GM12865 (cell line): ENCODE data around the gene MAPK1.
"Not testable (repeated sequence)": the region's sequence is repeated elsewhere in the genome, so short reads cannot be mapped to it uniquely, and the experiment has no call there.

ENCODE experiments used
- DNase-seq: peaks from one replicate; pipeline ENCODE4 v3.0.0; 2010; ENCODE audit warnings: low read depth
- H3K4me3 ChIP-seq: 2 replicates; pipeline ENCODE4 v1.5.1; 2011; ENCODE audit warnings: mild to moderate bottlenecking, low read depth, low read length, control low read depth
- CTCF ChIP-seq: IDR thresholded peaks from 2 replicates; pipeline ENCODE4 v1.5.1; 2011; ENCODE audit warnings: low read length, control low read depth, low read depth, inconsistent platforms; ENCODE audit not compliant: insufficient read depth; ENCODE audit errors: missing control alignments

Gene MAPK1

DNA sequence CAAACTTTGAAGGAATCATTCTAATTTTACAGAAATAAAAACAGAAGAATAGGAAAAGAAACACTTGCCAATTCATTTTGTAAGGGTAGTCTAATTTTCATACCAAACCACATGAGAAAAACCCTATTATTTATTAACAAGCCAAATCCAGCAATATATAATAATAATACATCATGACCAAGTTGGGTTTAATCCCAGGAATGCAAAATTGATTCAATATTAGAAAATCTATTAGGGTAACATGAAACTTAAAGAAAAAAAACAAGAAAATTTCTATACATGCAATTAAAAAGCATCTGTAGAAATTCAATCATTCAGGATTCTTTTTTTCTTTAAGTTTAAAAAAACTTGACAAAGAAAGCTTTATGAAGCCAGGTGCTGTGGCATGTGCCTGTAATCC is 16.8 kb downstream of the MAPK1 start:
- no peak overlapping the region for H3K4me3 ChIP-seq
- DNase-seq, result no peak
- TF ChIP-seq CTCF, result no peak

DNA sequence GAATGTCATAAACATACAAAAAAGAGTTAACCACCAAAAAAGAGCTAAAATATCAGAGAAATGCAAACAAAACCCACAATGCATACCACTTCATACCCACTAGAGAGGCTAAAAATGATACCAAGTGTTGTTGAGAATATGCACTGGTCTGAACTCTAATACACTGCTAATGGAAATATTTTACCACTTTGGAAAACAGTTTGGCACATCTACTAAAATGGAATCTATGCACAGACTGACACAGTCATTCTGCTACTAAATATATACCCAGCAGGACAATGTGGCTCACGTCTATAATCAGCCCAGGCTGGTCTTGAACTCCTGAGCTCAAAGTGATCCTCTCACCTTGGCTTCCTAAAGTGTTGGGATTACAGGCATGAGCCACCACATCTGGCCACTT is 18.0 kb downstream of the MAPK1 start:
- no peak overlapping the region for H3K4me3 ChIP-seq
- TF ChIP-seq CTCF, result no peak
- no peak for DNase-seq

DNA sequence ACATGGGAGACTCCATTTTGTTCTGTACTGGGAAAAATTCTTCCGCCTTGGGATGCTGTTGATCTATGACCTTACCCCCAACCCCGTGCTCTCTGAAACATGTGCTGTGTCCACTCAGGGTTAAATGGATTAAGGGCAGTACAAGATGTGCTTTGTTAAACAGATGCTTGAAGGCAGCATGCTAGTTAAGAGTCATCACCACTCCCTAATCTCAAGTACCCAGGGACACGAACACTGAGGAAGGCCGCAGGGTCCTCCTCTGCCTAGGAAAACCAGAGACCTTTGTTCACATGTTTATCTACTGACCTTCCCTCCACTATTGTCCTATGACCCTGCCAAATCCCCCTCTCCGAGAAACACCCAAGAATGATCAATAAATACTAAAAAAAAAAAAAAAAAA is 19.4 kb downstream of the MAPK1 start:
- H3K4me3 ChIP-seq, DNase-seq: not testable (repeated sequence)

DNA sequence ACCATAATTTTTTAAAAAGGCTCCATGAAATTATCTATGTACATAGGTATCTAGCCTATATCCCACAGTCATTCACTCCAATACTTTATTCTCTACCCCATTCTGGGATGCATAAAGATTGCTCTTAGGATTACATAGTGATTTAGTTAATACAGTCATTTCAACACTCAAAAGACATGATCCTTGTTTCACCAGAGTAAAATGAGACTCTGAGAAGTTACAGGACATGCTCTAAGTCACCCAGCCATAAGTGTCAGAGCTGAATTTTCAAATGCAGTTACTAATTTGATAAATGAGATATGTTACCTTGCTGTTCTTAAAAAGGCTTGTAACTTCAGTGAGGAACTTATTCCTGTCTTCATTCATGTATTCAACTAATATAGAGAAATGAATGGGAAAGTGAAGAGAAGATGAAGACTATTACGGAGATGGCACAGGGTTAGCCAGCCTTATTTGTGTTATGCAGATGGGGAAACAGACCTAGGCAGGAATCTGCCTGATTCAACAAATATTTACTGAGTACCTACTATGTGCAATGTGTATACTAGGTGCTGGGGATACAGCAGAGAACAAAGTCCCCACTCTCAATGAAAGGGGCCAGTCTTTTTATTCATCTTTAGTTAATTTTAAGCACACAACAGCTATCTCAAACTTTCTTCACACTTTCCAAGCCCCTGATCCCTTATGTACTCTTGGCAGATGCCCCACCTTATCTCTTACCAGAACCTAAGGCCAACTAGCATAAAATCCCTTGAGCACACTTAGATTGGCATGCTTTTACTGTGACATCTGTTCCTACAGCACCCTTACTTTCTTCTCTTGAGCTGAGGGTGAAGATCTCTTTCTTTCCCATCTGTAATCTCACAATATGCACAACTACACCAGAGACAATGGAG is 21.6 kb downstream of the MAPK1 start:
- TF ChIP-seq CTCF, result no peak
- DNase-seq, result no peak

GRCh38 chr22:21842946-21843345 is 24.5 kb downstream of the MAPK1 start:
- DNase-seq, result no peak
- no peak overlapping the region for H3K4me3 ChIP-seq
- no peak for TF ChIP-seq CTCF

More for the DNA sequence above, 21.6 kb downstream of the MAPK1 start:
- H3K4me3 ChIP-seq, result no peak overlapping the region

DNA sequence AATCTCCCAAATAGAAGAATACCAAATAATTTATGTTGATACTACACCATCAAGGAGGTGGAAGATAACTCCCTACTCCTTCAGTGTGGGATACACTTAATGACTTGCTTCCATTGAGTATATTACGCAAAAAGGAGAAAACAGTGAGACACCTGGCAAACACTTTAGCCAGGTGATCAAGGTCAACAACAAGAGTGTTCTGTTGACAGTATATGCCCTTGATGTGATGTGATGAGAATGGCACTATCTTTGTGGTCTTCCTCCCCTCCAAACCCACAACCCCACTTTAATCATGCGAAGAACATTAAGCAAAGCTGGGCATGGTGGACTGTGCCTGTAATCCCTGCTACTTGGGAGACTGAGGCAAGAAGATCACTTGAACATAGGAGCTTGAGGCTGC is 26.0 kb downstream of the MAPK1 start:
- no peak for TF ChIP-seq CTCF
- no peak for DNase-seq
- H3K4me3 ChIP-seq, result no peak overlapping the region

DNA sequence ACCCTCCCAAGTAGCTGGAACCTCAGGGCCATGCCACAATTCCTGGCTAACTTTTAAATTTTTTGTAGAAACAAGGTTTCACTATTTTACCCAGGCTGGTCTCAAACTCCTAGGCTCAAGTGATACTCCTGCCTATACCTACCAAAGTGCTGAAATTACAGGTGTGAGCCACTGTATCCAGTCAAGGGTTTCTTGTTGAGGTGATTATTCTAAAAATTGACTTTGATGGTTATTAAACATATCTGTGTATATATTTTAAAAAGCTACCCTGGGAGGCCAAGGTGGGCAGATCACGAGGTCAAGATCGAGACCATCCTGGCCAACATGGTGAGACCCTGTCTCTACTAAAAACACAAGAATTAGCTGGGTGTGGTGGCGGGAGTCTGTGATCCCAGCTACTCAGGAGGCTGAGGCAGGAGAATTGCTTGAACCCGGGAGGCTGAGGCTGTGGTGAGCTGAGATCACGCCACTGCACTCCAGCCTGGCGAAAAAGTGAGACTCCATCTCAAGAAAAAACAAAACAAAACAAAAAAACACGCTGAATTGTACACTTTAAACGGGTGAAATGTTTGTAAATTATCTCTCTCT is 27.1 kb downstream of the MAPK1 start:
- no peak overlapping the region for H3K4me3 ChIP-seq
- no peak for TF ChIP-seq CTCF
- DNase-seq, result no peak
